Mesendoderm (in vitro differentiated cells): ENCODE results near the gene RIOX2.

ENCODE experiments used
- DNase-seq: peaks from one replicate; pipeline ENCODE4 v3.0.0; 2013
- H2AK5ac ChIP-seq: 2 replicates; pipeline ENCODE4 v1.6.1; 2013; ENCODE audit warnings: low read length, inconsistent platforms
- H2BK120ac ChIP-seq: 2 replicates; pipeline ENCODE4 v1.6.1; 2013; ENCODE audit warnings: low read depth, mild to moderate bottlenecking, low read length, moderate library complexity, mixed read lengths
- H2BK15ac ChIP-seq: replicated peaks from 2 replicates; pipeline ENCODE4 v1.6.1; 2013; ENCODE audit warnings: low read depth, mild to moderate bottlenecking, moderate library complexity
- H2BK5ac ChIP-seq: 2 replicates; pipeline ENCODE4 v1.6.1; 2013; ENCODE audit warnings: low read length, inconsistent platforms
- H3K18ac ChIP-seq: 2 replicates; pipeline ENCODE4 v1.6.1; 2013; ENCODE audit warnings: mild to moderate bottlenecking, low read length, mixed read lengths
- H3K23ac ChIP-seq: one replicate; pipeline ENCODE4 v1.6.1; 2013; ENCODE audit warnings: low read length
- H3K27ac ChIP-seq: 2 replicates; pipeline ENCODE4 v1.5.1; 2013; ENCODE audit warnings: low read depth, mild to moderate bottlenecking, inconsistent platforms, low read length, moderate library complexity
- H3K27me3 ChIP-seq: 2 replicates; pipeline ENCODE4 v1.6.1; 2013; ENCODE audit warnings: low read length, control low read depth, mild to moderate bottlenecking, inconsistent platforms; ENCODE audit not compliant: insufficient read depth, poor library complexity
- H3K36me3 ChIP-seq: 2 replicates; pipeline ENCODE4 v1.6.1; 2013; ENCODE audit warnings: low read length, inconsistent platforms; ENCODE audit not compliant: control insufficient read depth, insufficient read depth
- H3K4ac ChIP-seq: one replicate; pipeline ENCODE4 v1.6.1; 2013; ENCODE audit warnings: low read depth, mild to moderate bottlenecking, low read length, moderate library complexity
- H3K4me1 ChIP-seq: 2 replicates; pipeline ENCODE4 v1.6.1; 2013; ENCODE audit warnings: low read depth, low read length, inconsistent platforms; ENCODE audit not compliant: control insufficient read depth
- H3K4me2 ChIP-seq: 2 replicates; pipeline ENCODE4 v1.6.1; 2013; ENCODE audit warnings: low read length
- H3K4me3 ChIP-seq: 2 replicates; pipeline ENCODE4 v1.5.1; 2013; ENCODE audit warnings: mild to moderate bottlenecking, low read length
- H3K56ac ChIP-seq: one replicate; pipeline ENCODE4 v1.6.1; 2013; ENCODE audit warnings: low read length
- H3K79me1 ChIP-seq: 2 replicates; pipeline ENCODE4 v1.6.1; 2013; ENCODE audit warnings: low read length, inconsistent platforms
- H3K79me2 ChIP-seq: 2 replicates; pipeline ENCODE4 v1.6.1; 2013; ENCODE audit warnings: mild to moderate bottlenecking, low read length; ENCODE audit not compliant: control insufficient read depth, insufficient read depth
- H3K9ac ChIP-seq: 2 replicates; pipeline ENCODE4 v1.6.1; 2013; ENCODE audit warnings: low read length, inconsistent platforms
- H4K5ac ChIP-seq: one replicate; pipeline ENCODE4 v1.6.1; 2013; ENCODE audit warnings: low read length
- H4K8ac ChIP-seq: one replicate; pipeline ENCODE4 v1.6.1; 2013; ENCODE audit warnings: low read depth, mild to moderate bottlenecking, control low read depth, low read length, moderate library complexity
- WGBS: extraction: QIAGEN DNeasy Blood & Tissue Kit; methylation state at CpG from one replicate; pipeline ENCODE4 v1.1.7; 2013; ENCODE audit warnings: low lambda C conversion rate, missing lambda C conversion rate; ENCODE audit not compliant: insufficient coverage; ENCODE audit errors: extremely low coverage; 5-methylcytosine and 5-hydroxymethylcytosine counted together

The RIOX2 gene

GRCh38 chr3:97949743-97950142 is 22.5 kb downstream of the RIOX2 start:
- Histone ChIP-seq H4K5ac (no peak overlapping the region), H3K27me3 (no peaks in the 10 kb centered on the region), H2BK5ac (no peak overlapping the region), H3K4me1 (no peaks in the 10 kb centered on the region), H3K18ac (no peak overlapping the region), H3K4me3 (no peak overlapping the region), H3K79me2 (no peaks in the 10 kb centered on the region), H2BK120ac (no peak overlapping the region), H4K8ac (no peak overlapping the region), H3K23ac (no peak overlapping the region), H3K79me1 (no peaks in the 10 kb centered on the region), H3K4ac (no peak overlapping the region), H3K4me2 (no peak overlapping the region), H2AK5ac (no peak overlapping the region), H3K27ac (no peak overlapping the region), H3K56ac (no peak overlapping the region), H2BK15ac (no peak overlapping the region), H3K36me3 (peaks cover 13% of the 10 kb centered on the region), H3K9ac (no peak overlapping the region)
- WGBS = no CpG with 5 or more reads among the region's 5 CpGs
- DNase-seq = no peak

DNA sequence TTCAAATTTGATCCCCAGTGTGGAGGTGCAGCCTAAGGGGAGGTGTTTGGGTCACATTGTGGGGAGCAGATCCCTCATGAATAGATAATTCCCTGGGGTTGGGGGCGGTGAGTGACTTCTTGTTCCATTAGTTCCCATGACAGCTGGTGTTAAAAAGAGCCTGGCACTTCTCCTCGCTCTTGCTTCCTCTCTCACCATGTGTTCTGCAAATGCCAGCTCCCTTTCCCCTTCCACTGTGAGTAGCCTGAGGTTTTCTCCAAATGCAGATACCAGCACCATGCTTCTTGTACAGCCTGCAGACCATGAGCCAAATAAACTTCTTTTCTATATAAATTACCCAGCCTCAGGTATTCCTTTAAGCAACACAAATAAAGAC is 23.1 kb downstream of the RIOX2 start:
- no peak overlapping the region for H3K4me3 ChIP-seq
- no peak overlapping the region for H3K27ac ChIP-seq
- H2BK15ac ChIP-seq = no peak overlapping the region
- no peak overlapping the region for H2BK120ac ChIP-seq
- H3K79me1 ChIP-seq = no peaks in the 10 kb centered on the region
- WGBS = no CpG with 5 or more reads among the region's 2 CpGs
- H2BK5ac ChIP-seq = no peak overlapping the region
- H3K27me3 ChIP-seq = no peaks in the 10 kb centered on the region
- H3K4ac ChIP-seq = no peak overlapping the region
- no peak overlapping the region for H3K9ac ChIP-seq
- no peak overlapping the region for H3K18ac ChIP-seq
- no peak overlapping the region for H4K5ac ChIP-seq
- H4K8ac ChIP-seq = no peak overlapping the region
- peaks cover 12% of the 10 kb centered on the region for H3K36me3 ChIP-seq
- no peaks in the 10 kb centered on the region for H3K79me2 ChIP-seq
- no peak overlapping the region for H3K56ac ChIP-seq
- H3K4me1 ChIP-seq = no peaks in the 10 kb centered on the region
- H3K23ac ChIP-seq = no peak overlapping the region
- DNase-seq = no peak
- no peak overlapping the region for H3K4me2 ChIP-seq
- H2AK5ac ChIP-seq = no peak overlapping the region

DNA sequence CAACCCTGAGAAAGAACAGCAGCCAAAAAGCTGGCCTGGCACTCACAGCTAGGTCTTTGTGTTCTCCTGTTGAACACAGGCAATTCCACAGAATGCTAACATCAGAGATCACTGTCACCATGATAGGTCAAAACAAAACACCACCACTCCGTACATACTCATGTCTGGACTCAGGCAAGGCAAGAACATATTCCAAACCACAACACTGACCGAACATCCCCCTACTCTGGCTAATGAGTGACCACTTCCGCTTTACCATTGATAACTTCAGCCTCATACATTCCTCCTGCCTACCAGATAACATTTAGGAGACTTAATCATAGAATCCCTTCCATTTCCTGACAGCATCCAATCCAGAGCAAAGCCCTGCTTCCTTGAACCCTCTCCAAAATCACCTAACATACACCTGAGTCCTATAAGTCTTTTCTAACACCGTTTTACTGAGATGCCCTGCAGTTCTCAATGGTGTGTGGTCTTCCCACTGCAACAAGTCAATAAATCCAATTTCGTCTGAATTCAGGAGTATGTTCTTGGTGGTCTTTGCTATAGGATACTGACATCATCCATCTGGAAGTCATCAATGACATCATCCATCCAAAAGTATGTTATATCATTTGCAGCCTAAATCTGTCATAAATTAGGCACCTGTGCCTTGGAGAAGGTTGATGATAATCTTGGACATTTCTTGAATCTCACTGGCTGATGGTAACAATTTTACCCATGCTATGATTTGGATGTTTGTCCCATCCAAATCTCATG is 23.7 kb downstream of the RIOX2 start:
- Histone ChIP-seq H3K4me3 (no peak overlapping the region), H3K56ac (no peak overlapping the region), H2AK5ac (no peak overlapping the region), H3K79me1 (no peaks in the 10 kb centered on the region), H2BK5ac (no peak overlapping the region), H2BK120ac (no peak overlapping the region), H4K8ac (no peak overlapping the region), H3K9ac (no peak overlapping the region), H3K79me2 (no peaks in the 10 kb centered on the region), H3K27ac (no peak overlapping the region), H2BK15ac (no peak overlapping the region), H3K18ac (no peak overlapping the region), H3K36me3 (peaks cover 10% of the 10 kb centered on the region), H3K4me1 (no peaks in the 10 kb centered on the region), H3K4me2 (no peak overlapping the region), H4K5ac (no peak overlapping the region), H3K23ac (no peak overlapping the region), H3K4ac (no peak overlapping the region), H3K27me3 (no peaks in the 10 kb centered on the region)
- WGBS = no CpG with 5 or more reads among the region's 5 CpGs
- DNase-seq = no peak

GRCh38 chr3:97942801-97943546 is 29.3 kb downstream of the RIOX2 start:
- Histone ChIP-seq H3K56ac (no peak overlapping the region), H3K4me2 (no peak overlapping the region), H3K23ac (no peak overlapping the region), H4K5ac (no peak overlapping the region), H3K27ac (no peak overlapping the region), H3K9ac (no peak overlapping the region), H2BK15ac (no peak overlapping the region), H3K4me1 (no peaks in the 10 kb centered on the region), H3K18ac (no peak overlapping the region), H3K36me3 (peaks cover 3% of the 10 kb centered on the region), H2AK5ac (no peak overlapping the region), H3K79me1 (no peaks in the 10 kb centered on the region), H2BK120ac (no peak overlapping the region), H2BK5ac (no peak overlapping the region), H3K79me2 (no peaks in the 10 kb centered on the region), H3K4ac (no peak overlapping the region), H3K27me3 (no peaks in the 10 kb centered on the region), H4K8ac (no peak overlapping the region), H3K4me3 (no peak overlapping the region)
- DNase-seq = no peak
- no CpG with 5 or more reads among the region's 4 CpGs for WGBS

DNA sequence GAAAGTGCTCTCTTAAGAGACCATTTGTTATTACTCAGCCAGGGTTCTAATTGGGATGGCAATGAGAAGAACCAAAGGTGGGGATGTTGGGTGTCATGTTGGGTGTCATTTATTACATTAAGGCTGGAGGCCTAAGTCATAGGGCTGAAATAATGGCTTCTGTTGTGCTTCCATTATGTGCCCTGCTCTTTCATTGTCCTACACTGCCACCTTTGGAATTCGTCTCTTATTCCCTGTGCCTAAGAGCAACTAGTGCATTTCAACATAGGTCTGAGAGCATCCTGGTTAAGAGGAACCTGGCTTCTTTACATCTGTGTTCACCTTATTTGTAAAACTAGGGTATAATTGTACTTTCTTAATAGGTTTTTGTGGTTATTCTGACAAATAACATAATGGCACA is 32.2 kb downstream of the RIOX2 start:
- Histone ChIP-seq H3K23ac (no peak overlapping the region), H3K4me2 (no peak overlapping the region), H2BK5ac (no peak overlapping the region), H4K8ac (no peak overlapping the region), H2AK5ac (no peak overlapping the region), H3K36me3 (no peaks in the 10 kb centered on the region), H3K18ac (no peak overlapping the region), H3K27me3 (no peaks in the 10 kb centered on the region), H3K4me3 (no peak overlapping the region), H3K9ac (no peak overlapping the region), H3K56ac (no peak overlapping the region), H3K79me2 (no peaks in the 10 kb centered on the region), H3K27ac (no peak overlapping the region), H3K4me1 (no peaks in the 10 kb centered on the region), H2BK120ac (no peak overlapping the region), H3K79me1 (no peaks in the 10 kb centered on the region), H4K5ac (no peak overlapping the region), H2BK15ac (no peak overlapping the region), H3K4ac (no peak overlapping the region)
- WGBS = no CpG with 5 or more reads among the region's 1 CpG
- DNase-seq = peak; percentile 52
